H1 (cell line): ENCODE results near the gene CLVS2. TPM values are rescaled to one million over a fixed set of nuclear protein-coding genes. Genes with fewer than 3 reads are reported as not detected.

Experiments
- CTCF ChIA-PET: fragments of 300-600 bp; sonication (Branson Sonifier 250); formaldehyde crosslinking; loops from one replicate; lab custom pipeline; 2021; ENCODE audit not compliant: partially characterized antibody; lab: Charles Lee
- POLR2A ChIA-PET: fragments of 300-600 bp; sonication (Branson Sonifier 250); formaldehyde crosslinking; loops from one replicate; lab custom pipeline; 2021; ENCODE audit warnings: inconsistent platforms; ENCODE audit not compliant: partially characterized antibody; lab: Charles Lee
- DNase-seq, 2 experiments: peaks; one replicate each; pipeline versions ENCODE4 v3.0.0 to v3.0.0-alpha.2; 2010 to 2022; ENCODE audit warnings: low spot score in 2 of 2, low read depth in 1 of 2, mixed read lengths in 1 of 2
- FAIRE-seq: peaks from 2 replicates; lab custom pipeline; 2011; peaks lifted over from hg19 to GRCh38; lab: Jason Lieb, UNC
- H2AFZ ChIP-seq: 2 replicates; pipeline ENCODE4 v1.8.1; 2012; ENCODE audit warnings: low read length, inconsistent platforms
- H2AK5ac ChIP-seq: 2 replicates; pipeline ENCODE4 v1.6.1; 2013; ENCODE audit warnings: low read depth, low read length
- H2BK120ac ChIP-seq: replicated peaks from 2 replicates; pipeline ENCODE3; 2013; ENCODE audit warnings: low read depth, low read length, inconsistent platforms
- H2BK12ac ChIP-seq: 2 replicates; pipeline ENCODE4 v1.6.1; 2013; ENCODE audit warnings: low read depth, low read length
- H2BK15ac ChIP-seq: 2 replicates; pipeline ENCODE4 v1.6.1; 2013; ENCODE audit warnings: low read length
- H2BK20ac ChIP-seq: 2 replicates; pipeline ENCODE4 v1.6.1; 2013; ENCODE audit warnings: low read length
- H2BK5ac ChIP-seq: 2 replicates; pipeline ENCODE4 v1.6.1; 2013; ENCODE audit warnings: low read depth, low read length
- H3K14ac ChIP-seq: 2 replicates; pipeline ENCODE4 v1.6.1; 2013; ENCODE audit warnings: inconsistent platforms; ENCODE audit not compliant: insufficient read length
- H3K18ac ChIP-seq: 2 replicates; pipeline ENCODE4 v1.6.1; 2013; ENCODE audit warnings: low read length; ENCODE audit errors: extremely low read depth
- H3K23ac ChIP-seq: 2 replicates; pipeline ENCODE4 v1.6.1; 2013; ENCODE audit warnings: inconsistent platforms; ENCODE audit not compliant: insufficient read length
- H3K23me2 ChIP-seq: 2 replicates; pipeline ENCODE4 v1.6.1; 2013; ENCODE audit warnings: low read depth, low read length
- H3K27ac ChIP-seq: 2 replicates; pipeline ENCODE4 v1.6.1; 2011; ENCODE audit warnings: low read depth, low read length, inconsistent platforms
- H3K27me3 ChIP-seq, 4 experiments: replicated peaks in 1 of 4; 1 replicate in 1 of 4; 2 replicates in 3 of 4; pipeline versions ENCODE4 v1.6.1 to v1.8.1; 2011 to 2013; ENCODE audit warnings: low read length in 3 of 4, mild to moderate bottlenecking in 3 of 4, inconsistent platforms in 2 of 4, mixed read lengths in 2 of 4, moderate library complexity in 1 of 4; ENCODE audit not compliant: control insufficient read depth in 3 of 4, insufficient read depth in 3 of 4; ENCODE audit errors: extremely low read depth in 1 of 4
- H3K36me3 ChIP-seq, 4 experiments: 2 replicates each; pipeline versions ENCODE4 v1.6.1 to v1.8.1; 2011 to 2013; ENCODE audit warnings: mild to moderate bottlenecking in 4 of 4, low read length in 3 of 4, moderate library complexity in 2 of 4, control low read depth in 1 of 4, inconsistent platforms in 1 of 4; ENCODE audit not compliant: insufficient read depth in 4 of 4, control insufficient read depth in 2 of 4
- H3K4ac ChIP-seq: replicated peaks from 2 replicates; pipeline ENCODE3; 2013; ENCODE audit warnings: low read length, low read depth, mixed read lengths, inconsistent platforms; ENCODE audit not compliant: insufficient read length
- H3K4me1 ChIP-seq, 4 experiments: replicated peaks in 1 of 4; 1 replicate in 1 of 4; 2 replicates in 3 of 4; pipeline versions ENCODE4 v1.6.1 to v1.8.1; 2011 to 2013; ENCODE audit warnings: low read length in 3 of 4, inconsistent platforms in 2 of 4, mixed read lengths in 1 of 4; ENCODE audit not compliant: insufficient read depth in 4 of 4, control insufficient read depth in 3 of 4
- H3K4me2 ChIP-seq, 2 experiments: 2 replicates each; pipeline versions ENCODE4 v1.6.1 to v1.8.1; 2011 to 2013; ENCODE audit warnings: low read depth in 2 of 2, low read length in 2 of 2, control low read depth in 1 of 2, inconsistent platforms in 1 of 2, mild to moderate bottlenecking in 1 of 2; ENCODE audit not compliant: insufficient read depth in 1 of 2
- H3K4me3 ChIP-seq, 4 experiments: fragments of 200-600, 300-600 bp in 1 of 4; sonication (generic), shearing (Covaris generic), sonication (Bioruptor Twin) in 1 of 4; 2 replicates each; pipeline versions ENCODE4 v1.5.1 to v1.8.1; 2011 to 2016; ENCODE audit warnings: low read length in 4 of 4, low read depth in 3 of 4, control low read depth in 2 of 4, inconsistent platforms in 2 of 4, mild to moderate bottlenecking in 2 of 4, mixed read lengths in 1 of 4, moderate library complexity in 1 of 4; ENCODE audit not compliant: insufficient read depth in 2 of 4; ENCODE audit errors: extremely low read depth in 1 of 4
- H3K56ac ChIP-seq: replicated peaks from 2 replicates; pipeline ENCODE3; 2013; ENCODE audit warnings: low read depth, mild to moderate bottlenecking, mixed read lengths, low read length, inconsistent platforms; ENCODE audit not compliant: insufficient read length
- H3K79me1 ChIP-seq: 2 replicates; pipeline ENCODE4 v1.6.1; 2013; ENCODE audit warnings: low read depth, low read length, control low read depth
- H3K79me2 ChIP-seq, 2 experiments: 2 replicates each; pipeline versions ENCODE4 v1.6.1 to v1.8.1; 2012 to 2013; ENCODE audit warnings: low read length in 2 of 2, mild to moderate bottlenecking in 2 of 2, inconsistent platforms in 1 of 2; ENCODE audit not compliant: insufficient read depth in 2 of 2, control insufficient read depth in 1 of 2
- H3K9ac ChIP-seq, 4 experiments: replicated peaks in 1 of 4; 1 replicate in 1 of 4; 2 replicates in 3 of 4; pipeline versions ENCODE4 v1.6.1 to v1.8.1; 2011 to 2013; ENCODE audit warnings: low read depth in 3 of 4, low read length in 3 of 4, control low read depth in 2 of 4, mild to moderate bottlenecking in 2 of 4, moderate library complexity in 2 of 4, inconsistent platforms in 1 of 4; ENCODE audit errors: extremely low read depth in 1 of 4
- H3K9me3 ChIP-seq, 2 experiments: 2 replicates each; pipeline versions ENCODE4 v1.6.1 to v1.8.1; 2012 to 2013; ENCODE audit warnings: mild to moderate bottlenecking in 2 of 2, moderate library complexity in 2 of 2, control low read depth in 1 of 2, inconsistent platforms in 1 of 2, low read depth in 1 of 2, low read length in 1 of 2, mixed read lengths in 1 of 2; ENCODE audit not compliant: insufficient read depth in 2 of 2
- H4K20me1 ChIP-seq, 2 experiments: replicated peaks in 1 of 2; 2 replicates each; pipeline versions ENCODE3 to v1.8.1; 2011 to 2013; ENCODE audit warnings: inconsistent platforms in 2 of 2, low read length in 2 of 2, mild to moderate bottlenecking in 1 of 2; ENCODE audit not compliant: insufficient read depth in 2 of 2, control insufficient read depth in 1 of 2
- H4K5ac ChIP-seq: 2 replicates; pipeline ENCODE4 v1.6.1; 2013; ENCODE audit warnings: low read length, low read depth, mixed read lengths, inconsistent platforms; ENCODE audit not compliant: insufficient read length
- H4K8ac ChIP-seq: 2 replicates; pipeline ENCODE4 v1.8.0; 2013; ENCODE audit warnings: mild to moderate bottlenecking, moderate library complexity, low read length, inconsistent platforms; ENCODE audit not compliant: insufficient read depth; ENCODE audit errors: extremely low read depth
- H4K91ac ChIP-seq: replicated peaks from 2 replicates; pipeline ENCODE3; 2013; ENCODE audit warnings: low read length, mixed read lengths, inconsistent platforms; ENCODE audit not compliant: insufficient read length
- SP4 ChIP-seq: IDR thresholded peaks from 2 replicates; pipeline ENCODE4 v1.6.1; 2012; ENCODE audit warnings: low read length, inconsistent platforms
- SRF ChIP-seq: IDR thresholded peaks from 2 replicates; pipeline ENCODE4 v1.6.1; 2011; ENCODE audit warnings: mild to moderate bottlenecking, low read depth, low read length, moderate library complexity
- WGBS, 2 experiments: shearing (Covaris generic) in 1 of 2; methylation state at CpG; one replicate each; pipeline versions ENCODE4 v1.1.6 to v1.1.7; 2013 to 2015; ENCODE audit warnings: low lambda C conversion rate in 2 of 2, mixed read lengths in 2 of 2, inconsistent platforms in 1 of 2, low coverage in 1 of 2, missing lambda C conversion rate in 1 of 2; ENCODE audit not compliant: insufficient replicate concordance in 2 of 2, insufficient coverage in 1 of 2, insufficient read length in 1 of 2; ENCODE audit errors: extremely low coverage in 1 of 2, missing lambda C conversion rate in 1 of 2; 5-methylcytosine and 5-hydroxymethylcytosine counted together
- polyA plus RNA-seq, 7 experiments: library from polyadenylated mRNA; depleted of rRNA in 3 of 7; stranded (reverse) in 5 of 7; unstranded in 2 of 7; fragments of >200 nt in 5 of 7; fragments of 200-250 nt in 2 of 7; gene quantifications; 1 replicate in 5 of 7; 2 replicates in 1 of 7; 4 replicates in 1 of 7; pipeline versions ENCODE4 v1.2.1 to v1.2.3, GENCODE V29; 2011 to 2013; ENCODE audit warnings: missing spikeins in 2 of 7, mixed read lengths in 2 of 7
- total RNA-seq: library from RNA; stranded (reverse); fragmentation: NEBNext Ultra II Directional; extraction: Animal tissue kit (Norgen Biotek cat#: 25700); gene quantifications from 2 replicates; pipeline ENCODE4 v1.2.1, GENCODE V29; 2021

Gene CLVS2
- total and polyA plus RNA-seq, 2 of the 8 experiments (the other 6 are each of a cell fraction or from before 2014, with no cell fraction given) = 0.30 to 0.73 TPM

GRCh38 chr6:122984393-122984792, 11.6 kb upstream of the CLVS2 start:
- Histone ChIP-seq H3K36me3 (no peaks in the 10 kb centered on the region), H2BK20ac (no peak overlapping the region), H4K91ac (no peak overlapping the region), H2BK12ac (no peak overlapping the region), H3K4me1 (no peaks in the 10 kb centered on the region), H3K23me2 (no peaks in the 10 kb centered on the region), H3K79me2 (no peaks in the 10 kb centered on the region), H4K5ac (no peak overlapping the region), H4K20me1 (no peaks in the 10 kb centered on the region), H3K9me3 (no peaks in the 10 kb centered on the region), H3K4me2 (no peak overlapping the region), H3K4ac (no peak overlapping the region), H4K8ac (no peak overlapping the region), H2AK5ac (no peak overlapping the region), H3K9ac (no peak overlapping the region), H3K56ac (no peak overlapping the region), H3K4me3 (no peak overlapping the region), H3K79me1 (no peaks in the 10 kb centered on the region), H3K27ac (no peak overlapping the region), H2BK120ac (no peak overlapping the region), H3K23ac (no peak overlapping the region), H2AFZ (no peak overlapping the region), H3K27me3 (no peaks in the 10 kb centered on the region), H2BK5ac (no peak overlapping the region), H2BK15ac (no peak overlapping the region), H3K14ac (no peak overlapping the region), H3K18ac (no peak overlapping the region)
- 94% methylated on average over 2 of the region's 2 CpGs; no CpG with 5 or more reads in 1 of the 2 experiments for WGBS, 2 experiments
- FAIRE-seq (no peak), DNase-seq (no peak)
- TF ChIP-seq SRF (no peak), SP4 (no peak)
- POLR2A ChIA-PET = no interaction called here
- CTCF ChIA-PET = no interaction called here
